HEK293T (cell line): ENCODE data around the gene MZT2B.
"Not testable (repeated sequence)": the region's sequence is repeated elsewhere in the genome, so short reads cannot be mapped to it uniquely, and the experiment has no call there.

Source experiments
- CTCF ChIA-PET: fragments of 350-600 bp; formaldehyde crosslinking; extraction: SDS; loops from one replicate; lab custom pipeline; 2021; ENCODE audit warnings: antibody characterized with exemption, inconsistent platforms; lab: Yijun Ruan, JAX
- POLR2A ChIA-PET: fragments of 350-600 bp; formaldehyde crosslinking; extraction: SDS; loops from one replicate; lab custom pipeline; 2020; ENCODE audit warnings: antibody characterized with exemption, inconsistent platforms; lab: Yijun Ruan, JAX
- DNase-seq: peaks from one replicate; pipeline ENCODE4 v3.0.0; 2012; ENCODE audit warnings: mixed read lengths; ENCODE audit errors: extremely low spot score
- ARNT ChIP-seq: fragments of 450-650 bp; IDR thresholded peaks from 2 replicates; pipeline ENCODE4 v1.6.1; 2017; ENCODE audit warnings: mild to moderate bottlenecking
- BHLHE40 ChIP-seq: fragments of 450-650 bp; IDR thresholded peaks from 2 replicates; pipeline ENCODE4 v1.6.1; 2016; ENCODE audit warnings: mild to moderate bottlenecking, moderate library complexity, borderline replicate concordance
- CTBP1 ChIP-seq: fragments of 450-650 bp; IDR thresholded peaks from 2 replicates; pipeline ENCODE4 v1.6.1; 2016; ENCODE audit warnings: borderline replicate concordance
- ELF4 ChIP-seq: fragments of 450-650 bp; IDR thresholded peaks from 2 replicates; pipeline ENCODE4 v1.6.1; 2017; ENCODE audit warnings: antibody characterized with exemption
- FOXA1 ChIP-seq: fragments of 450-650 bp; IDR thresholded peaks from 2 replicates; pipeline ENCODE4 v1.6.1; 2016; ENCODE audit warnings: mild to moderate bottlenecking
- FOXK2 ChIP-seq: fragments of 450-650 bp; IDR thresholded peaks from 2 replicates; pipeline ENCODE4 v1.6.1; 2016; ENCODE audit warnings: mild to moderate bottlenecking
- FOXM1 ChIP-seq: fragments of 450-650 bp; IDR thresholded peaks from 2 replicates; pipeline ENCODE4 v1.6.1; 2017; ENCODE audit warnings: mild to moderate bottlenecking, borderline replicate concordance
- HDGF ChIP-seq: fragments of 450-650 bp; IDR thresholded peaks from 2 replicates; pipeline ENCODE4 v1.6.1; 2017; ENCODE audit warnings: antibody characterized with exemption, borderline replicate concordance
- L3MBTL2 ChIP-seq: fragments of 450-650 bp; conservative IDR thresholded peaks from 2 replicates; pipeline ENCODE4 v1.6.1; 2016; ENCODE audit warnings: mild to moderate bottlenecking
- LEF1 ChIP-seq: fragments of 450-650 bp; IDR thresholded peaks from 2 replicates; pipeline ENCODE4 v1.6.1; 2017; ENCODE audit warnings: mild to moderate bottlenecking, borderline replicate concordance
- NFRKB ChIP-seq: fragments of 450-650 bp; IDR thresholded peaks from 2 replicates; pipeline ENCODE4 v1.6.1; 2016; ENCODE audit warnings: mild to moderate bottlenecking, moderate library complexity
- SP1 ChIP-seq: fragments of 450-650 bp; IDR thresholded peaks from 2 replicates; pipeline ENCODE4 v1.6.1; 2017
- SUZ12 ChIP-seq: fragments of 450-650 bp; IDR thresholded peaks from 2 replicates; pipeline ENCODE4 v1.6.1; 2016; ENCODE audit warnings: mild to moderate bottlenecking
- TARDBP ChIP-seq: fragments of 450-650 bp; IDR thresholded peaks from 2 replicates; pipeline ENCODE4 v1.6.1; 2016
- ZNF384 ChIP-seq: fragments of 450-650 bp; IDR thresholded peaks from 2 replicates; pipeline ENCODE4 v1.6.1; 2016
- TF ChIP-seq, protein P1 (sequence below): fragments of 450-650 bp; IDR thresholded peaks from 2 replicates; pipeline ENCODE4 v1.6.1; 2016

MZT2B gene

GRCh38 chr2:130143266-130144039, 38.6 kb upstream of the MZT2B start:
- POLR2A ChIA-PET, CTCF ChIA-PET, DNase-seq: not testable (repeated sequence)

GRCh38 chr2:130145006-130145414, 37.1 kb upstream of the MZT2B start, which contains the start of gene CCDC74B:
TSS of gene CCDC74B (minus strand) at chr2:130145112. CDS start at chr2:130144996, 116 bp downstream.
- DNase-seq, POLR2A ChIA-PET, CTCF ChIA-PET: not testable (repeated sequence)
- TF ChIP-seq, protein P1, sequence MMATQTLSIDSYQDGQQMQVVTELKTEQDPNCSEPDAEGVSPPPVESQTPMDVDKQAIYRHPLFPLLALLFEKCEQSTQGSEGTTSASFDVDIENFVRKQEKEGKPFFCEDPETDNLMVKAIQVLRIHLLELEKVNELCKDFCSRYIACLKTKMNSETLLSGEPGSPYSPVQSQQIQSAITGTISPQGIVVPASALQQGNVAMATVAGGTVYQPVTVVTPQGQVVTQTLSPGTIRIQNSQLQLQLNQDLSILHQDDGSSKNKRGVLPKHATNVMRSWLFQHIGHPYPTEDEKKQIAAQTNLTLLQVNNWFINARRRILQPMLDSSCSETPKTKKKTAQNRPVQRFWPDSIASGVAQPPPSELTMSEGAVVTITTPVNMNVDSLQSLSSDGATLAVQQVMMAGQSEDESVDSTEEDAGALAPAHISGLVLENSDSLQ, result peak; percentile 92

- POLR2A ChIA-PET, DNase-seq, CTCF ChIA-PET: not testable (repeated sequence)
Observed at GRCh38 chr2:130148515-130148914, 33.5 kb upstream of the MZT2B start.

- ChIA-PET CTCF (no interaction called here), POLR2A (interaction anchor here (1.0 kb wide), 1 partner anchor 31 kb away, joined by 3 read pairs; the partner anchor contains the start of gene SMPD4)
- TF ChIP-seq, protein P1, result no peak
- TF ChIP-seq ARNT, result no peak
- no peak for TF ChIP-seq FOXA1
- no peak for TF ChIP-seq ZNF384
- TF ChIP-seq BHLHE40, result no peak
- TF ChIP-seq FOXK2, result no peak
- TF ChIP-seq NFRKB, result no peak
- TF ChIP-seq SUZ12, result no peak
- TF ChIP-seq LEF1, result no peak
- no peak for TF ChIP-seq ELF4
- no peak for TF ChIP-seq TARDBP
- TF ChIP-seq HDGF, result no peak
- no peak for TF ChIP-seq FOXM1
- no peak for TF ChIP-seq CTBP1
- TF ChIP-seq L3MBTL2, result no peak
- TF ChIP-seq SP1, result no peak
- DNase-seq, result no peak
Observed at GRCh38 chr2:130150181-130151144, 31.6 kb upstream of the MZT2B start.

DNA sequence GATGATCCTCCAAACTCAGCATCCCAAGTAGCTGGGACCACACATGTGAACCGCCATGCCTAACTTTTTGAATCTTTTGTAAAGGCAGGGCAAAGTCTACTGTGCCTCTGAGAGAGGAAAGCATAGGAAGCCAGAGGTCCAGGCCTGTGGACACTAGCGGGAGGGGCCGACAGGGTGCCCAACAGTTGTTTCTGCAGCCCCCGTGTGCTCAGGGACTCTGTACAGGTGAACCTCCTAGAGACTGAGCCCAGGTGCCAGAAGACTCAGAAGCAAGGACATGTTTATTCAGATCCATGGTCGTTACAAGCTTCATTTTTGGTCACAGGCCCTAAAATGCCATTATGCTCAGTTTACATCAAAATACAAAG, 30.9 kb upstream of the MZT2B start:
- DNase-seq, CTCF ChIA-PET: not testable (repeated sequence)
- POLR2A ChIA-PET, result interaction anchor here (1.0 kb wide), 1 partner anchor 31 kb away, joined by 3 read pairs; the partner anchor contains the start of gene SMPD4

GRCh38 chr2:130152136-130152815, 29.8 kb upstream of the MZT2B start:
- CTCF ChIA-PET, DNase-seq, POLR2A ChIA-PET: not testable (repeated sequence)

DNA sequence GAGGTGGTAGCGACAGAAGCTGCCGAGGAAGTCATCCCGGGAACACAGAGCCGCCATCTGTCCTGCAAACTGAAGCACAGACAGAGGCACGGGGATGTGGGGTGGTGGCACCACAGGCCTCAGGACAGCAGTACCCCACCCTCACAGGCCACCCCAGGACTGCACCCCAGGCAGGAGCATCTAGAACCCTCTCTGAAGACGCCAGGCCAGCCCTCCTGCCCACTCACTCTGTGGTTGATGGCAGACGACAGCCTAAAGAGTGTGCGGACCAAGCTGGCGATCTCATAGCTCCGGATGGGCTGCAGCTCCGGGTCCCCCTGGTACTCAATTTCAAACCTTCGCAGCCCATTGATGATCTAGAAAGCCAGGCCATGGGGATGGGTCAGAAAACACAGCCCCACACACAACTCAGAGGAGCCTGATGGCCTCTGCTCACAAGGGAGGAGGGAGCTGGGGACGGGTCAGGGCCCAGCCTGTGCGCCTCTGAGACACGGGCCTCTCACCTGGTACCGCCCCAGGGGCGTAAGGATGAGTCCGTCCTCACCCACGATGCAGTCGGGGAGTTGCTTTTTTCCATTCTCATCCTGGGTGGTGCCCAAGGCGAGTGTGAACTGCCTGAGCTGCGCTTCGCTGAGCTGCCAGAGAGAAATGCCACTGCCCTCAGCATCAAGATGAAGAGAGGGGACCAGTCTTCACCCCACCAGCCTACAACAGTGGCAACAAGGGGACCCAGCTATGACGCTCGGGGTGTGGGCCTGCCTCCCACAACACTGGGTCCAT, 29.1 kb upstream of the MZT2B start:
- ChIA-PET CTCF (interaction anchor here (0.6 kb wide), 1 partner anchor 180 kb away, joined by 3 read pairs; no protein-coding TSS in a partner anchor), POLR2A (no interaction called here)
- TF ChIP-seq ARNT (no peak), HDGF (no peak), ELF4 (no peak), SP1 (no peak), NFRKB (no peak), FOXA1 (no peak), CTBP1 (no peak), FOXK2 (no peak), L3MBTL2 (no peak), FOXM1 (no peak), BHLHE40 (no peak), LEF1 (no peak)
- DNase-seq, result no peak

DNA sequence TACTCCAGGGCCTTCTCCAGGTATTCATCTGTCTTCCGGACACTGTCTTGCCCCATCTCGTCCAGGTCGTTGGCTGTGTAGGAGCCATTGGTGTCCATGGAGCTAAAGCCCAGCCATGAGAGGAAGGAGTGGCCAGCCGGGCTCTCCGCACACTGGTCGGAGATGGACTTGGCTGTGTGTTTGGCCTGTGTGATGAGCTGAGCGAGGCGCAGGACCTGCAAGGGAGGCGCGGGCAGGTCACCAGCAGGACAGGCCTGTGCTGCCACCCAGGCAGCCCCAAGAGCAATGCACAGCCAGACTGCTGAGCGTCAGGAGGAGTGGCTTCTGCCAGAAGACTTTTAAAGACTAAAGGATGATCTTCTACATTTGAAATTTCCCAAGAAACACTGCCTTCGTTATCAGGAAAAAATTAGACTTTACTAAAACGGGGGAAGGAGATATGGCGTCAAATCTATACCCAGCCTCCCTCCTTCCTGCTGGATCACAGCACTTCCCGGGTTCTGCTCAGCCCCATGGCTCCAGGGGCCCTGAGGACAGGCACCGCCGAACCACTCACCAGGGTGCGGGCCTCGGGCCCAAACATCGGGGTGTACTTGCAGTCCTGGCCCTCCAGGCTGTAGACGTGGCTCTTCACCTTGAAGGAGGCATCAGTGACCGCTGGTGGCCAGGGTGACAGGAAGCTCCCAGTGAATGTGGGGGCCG, 28.2 kb upstream of the MZT2B start:
- DNase-seq, POLR2A ChIA-PET: not testable (repeated sequence)
- CTCF ChIA-PET, result interaction anchor here (0.6 kb wide), 1 partner anchor 179 kb away, joined by 3 read pairs; no protein-coding TSS in a partner anchor

DNA sequence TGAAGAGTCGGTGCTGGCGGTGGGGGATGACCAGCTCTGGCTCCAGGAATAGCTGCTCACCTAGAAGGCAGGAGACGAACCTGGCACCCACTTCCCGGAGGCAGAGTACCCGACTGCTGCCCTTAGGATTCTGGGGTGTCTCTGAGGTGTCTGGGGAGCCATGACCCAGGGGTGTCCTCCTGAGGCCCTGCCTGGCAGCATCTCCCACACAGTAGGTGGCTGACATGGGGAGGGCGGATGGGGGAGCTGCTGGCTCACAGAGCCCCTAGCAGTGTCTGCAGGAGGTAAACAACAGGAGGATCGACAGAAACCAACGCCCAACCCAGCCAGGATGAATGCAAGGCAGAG, 27.7 kb upstream of the MZT2B start:
- POLR2A ChIA-PET, DNase-seq, CTCF ChIA-PET: not testable (repeated sequence)
